Tibial artery (tissue), 4 donors: ENCODE data around the gene LRRFIP1.
"Not testable (repeated sequence)": the region's sequence is repeated elsewhere in the genome, so short reads cannot be mapped to it uniquely, and the experiment has no call there.

Source experiments
- DNase-seq, 2 donors: peaks; one replicate each; pipeline ENCODE4 v3.0.0-alpha.2; 2019
- H3K27ac ChIP-seq, 2 donors: fragments of 200-600 bp; sonication (generic) in 1 of 2; 1 replicate in 1 of 2; 2 replicates in 1 of 2; pipeline ENCODE4 v1.5.1; 2018 to 2019; ENCODE audit warnings: mild to moderate bottlenecking in 1 of 2
- H3K27me3 ChIP-seq, 2 donors: fragments of 200-600 bp; sonication (generic) in 1 of 2; one replicate each; pipeline versions ENCODE4 v1.5.1 to v1.6.0; 2016 to 2019
- H3K36me3 ChIP-seq, 3 donors: fragments of 200-600 bp; sonication (generic) in 2 of 3; one replicate each; pipeline ENCODE4 v1.5.1; 2016 to 2019; ENCODE audit warnings: mild to moderate bottlenecking in 2 of 3
- H3K4me1 ChIP-seq, 4 donors: fragments of 200-600 bp; sonication (generic) in 2 of 4; 1 replicate in 3 of 4; 2 replicates in 1 of 4; pipeline ENCODE4 v1.5.1; 2016 to 2019
- H3K4me3 ChIP-seq, 2 donors: fragments of 200-600 bp; sonication (generic) in 1 of 2; 1 replicate in 1 of 2; 2 replicates in 1 of 2; pipeline ENCODE4 v1.5.1; 2018 to 2019; ENCODE audit warnings: mild to moderate bottlenecking in 2 of 2
- H3K9me3 ChIP-seq, 3 donors: fragments of 200-600 bp; sonication (generic) in 1 of 3; one replicate each; pipeline ENCODE4 v1.5.1; 2016 to 2019
- intact Hi-C: fragments of 100-400 bp; cut with DNase I; formaldehyde crosslinking; loops from one replicate; pipeline ENCODE4 v1.15.0; 2023; ENCODE audit warnings: low total_unique reads
- TF ChIP-seq, protein P1 (sequence below), 2 experiments: fragments of 200-600 bp in 1 of 2; fragments of 450-650 bp in 1 of 2; IDR thresholded peaks; one replicate each; pipeline ENCODE4 v1.5.1; 2017 to 2019; ENCODE audit warnings: antibody characterized with exemption in 2 of 2, mild to moderate bottlenecking in 1 of 2, moderate library complexity in 1 of 2

Gene LRRFIP1

DNA sequence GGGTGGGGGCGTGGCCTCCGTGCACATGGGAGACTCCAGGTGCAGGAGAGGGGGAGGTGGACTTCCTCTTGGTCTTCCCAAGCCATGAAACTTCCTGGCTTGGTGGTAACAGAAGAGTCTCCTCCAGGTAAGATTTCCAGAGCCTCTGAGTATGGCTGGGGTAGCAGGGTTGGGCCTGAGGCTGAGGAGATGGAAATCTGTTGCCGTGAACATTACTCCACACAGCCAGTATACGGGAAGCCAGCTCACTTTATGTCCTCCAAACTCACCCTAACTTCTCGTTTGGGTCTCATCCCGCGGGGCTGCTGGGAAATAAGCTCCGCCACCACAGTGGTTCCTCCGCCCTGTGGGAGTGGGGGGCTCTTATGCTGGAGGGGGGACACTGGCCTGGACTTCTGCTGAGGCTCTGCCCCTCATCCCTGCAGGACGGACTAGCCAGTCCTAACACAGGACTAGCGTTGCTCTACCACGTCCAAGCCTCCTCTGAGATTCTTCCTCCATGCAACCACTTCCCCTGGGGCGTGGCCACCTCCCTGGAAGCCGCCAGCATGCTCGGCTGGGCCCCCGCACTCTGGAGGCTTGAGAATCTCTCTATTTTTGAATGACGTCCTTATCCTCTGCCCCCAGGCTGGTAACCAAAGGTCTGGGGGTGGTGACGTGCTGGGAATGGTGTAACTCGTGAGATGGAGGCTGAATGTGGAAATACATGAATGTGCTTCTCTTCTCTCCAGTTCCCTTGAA is 36.1 kb upstream of the LRRFIP1 start:
- Histone ChIP-seq H3K36me3 (no peaks in the 10 kb centered on the region), H3K27ac (peak overlapping the region; percentile 1 to 16), H3K27me3 (no peaks in the 10 kb centered on the region), H3K9me3 (no peaks in the 10 kb centered on the region), H3K4me1 (peaks cover 5 to 48% (median 40%) of the 10 kb centered on the region in 4 donors), H3K4me3 (no peak overlapping the region)
- intact Hi-C loops = no loop called here
- TF ChIP-seq, protein P1, sequence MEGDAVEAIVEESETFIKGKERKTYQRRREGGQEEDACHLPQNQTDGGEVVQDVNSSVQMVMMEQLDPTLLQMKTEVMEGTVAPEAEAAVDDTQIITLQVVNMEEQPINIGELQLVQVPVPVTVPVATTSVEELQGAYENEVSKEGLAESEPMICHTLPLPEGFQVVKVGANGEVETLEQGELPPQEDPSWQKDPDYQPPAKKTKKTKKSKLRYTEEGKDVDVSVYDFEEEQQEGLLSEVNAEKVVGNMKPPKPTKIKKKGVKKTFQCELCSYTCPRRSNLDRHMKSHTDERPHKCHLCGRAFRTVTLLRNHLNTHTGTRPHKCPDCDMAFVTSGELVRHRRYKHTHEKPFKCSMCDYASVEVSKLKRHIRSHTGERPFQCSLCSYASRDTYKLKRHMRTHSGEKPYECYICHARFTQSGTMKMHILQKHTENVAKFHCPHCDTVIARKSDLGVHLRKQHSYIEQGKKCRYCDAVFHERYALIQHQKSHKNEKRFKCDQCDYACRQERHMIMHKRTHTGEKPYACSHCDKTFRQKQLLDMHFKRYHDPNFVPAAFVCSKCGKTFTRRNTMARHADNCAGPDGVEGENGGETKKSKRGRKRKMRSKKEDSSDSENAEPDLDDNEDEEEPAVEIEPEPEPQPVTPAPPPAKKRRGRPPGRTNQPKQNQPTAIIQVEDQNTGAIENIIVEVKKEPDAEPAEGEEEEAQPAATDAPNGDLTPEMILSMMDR (IDR thresholded peaks at IDR 0.05) = no peak
- no peak for DNase-seq

DNA sequence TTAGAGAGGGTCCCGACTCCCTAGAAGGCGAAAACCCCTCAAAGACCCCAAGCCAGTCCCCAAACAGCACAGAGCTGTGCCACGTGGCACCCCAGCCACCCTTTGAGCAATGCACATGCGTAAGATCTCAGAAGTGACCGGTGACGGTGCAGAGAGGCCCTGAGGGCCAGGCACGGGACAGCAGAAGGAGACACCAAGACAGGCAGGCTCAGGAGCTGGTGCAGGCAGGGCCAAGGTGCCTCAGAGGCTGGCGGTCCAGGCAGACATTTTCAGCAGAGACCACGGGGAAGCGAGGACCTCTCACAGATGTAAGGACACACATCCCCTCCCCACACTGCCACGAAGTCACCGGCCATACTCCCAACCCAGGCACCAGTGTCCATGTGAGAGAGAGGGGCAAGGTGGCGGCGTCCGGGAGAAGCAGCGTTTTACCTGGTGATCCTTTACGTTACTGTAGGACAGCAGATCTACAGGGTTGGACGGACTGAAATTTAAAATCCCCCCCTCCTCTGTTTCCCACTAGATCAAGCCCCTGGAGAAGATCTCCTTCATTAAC is 34.9 kb upstream of the LRRFIP1 start:
- intact Hi-C loops = no loop called here
- DNase-seq = no peak
- Histone ChIP-seq H3K9me3 (no peaks in the 10 kb centered on the region), H3K36me3 (no peaks in the 10 kb centered on the region), H3K27me3 (no peaks in the 10 kb centered on the region), H3K4me3 (no peak overlapping the region), H3K4me1 (peaks cover 5 to 48% (median 40%) of the 10 kb centered on the region in 4 donors), H3K27ac (peak overlapping the region; percentile 80 to 97)
- TF ChIP-seq, protein P1 (IDR thresholded peaks at IDR 0.05) = no peak

DNA sequence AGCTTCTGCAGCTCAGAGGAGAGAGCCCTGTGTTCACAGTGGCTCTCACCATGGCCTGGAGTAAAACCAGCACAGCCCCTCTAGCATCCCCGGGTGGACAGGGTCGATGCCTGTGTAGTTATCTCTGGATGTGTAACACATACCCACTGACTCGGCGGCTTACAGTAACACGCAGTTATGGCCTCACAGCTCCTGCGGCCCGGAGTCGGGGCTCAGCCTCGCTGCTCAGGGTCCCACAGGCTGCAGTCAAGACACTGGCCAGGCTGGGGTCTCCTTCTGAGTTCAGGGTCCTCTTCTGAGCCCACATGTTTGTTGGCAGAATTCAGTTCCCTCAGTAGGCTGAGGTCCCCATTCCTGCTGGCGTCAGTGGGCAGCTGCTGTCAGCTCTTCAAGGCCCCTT is 34.4 kb upstream of the LRRFIP1 start:
- intact Hi-C loops = no loop called here
- Histone ChIP-seq H3K9me3 (no peaks in the 10 kb centered on the region), H3K27me3 (no peaks in the 10 kb centered on the region), H3K4me1 (peaks cover 5 to 48% (median 40%) of the 10 kb centered on the region in 4 donors), H3K36me3 (no peaks in the 10 kb centered on the region), H3K4me3 (no peak overlapping the region), H3K27ac (peak overlapping the region; percentile 80 to 97)
- TF ChIP-seq, protein P1 (IDR thresholded peaks at IDR 0.05) = no peak
- DNase-seq = peak in 1 of 2 donors; percentile 8

DNA sequence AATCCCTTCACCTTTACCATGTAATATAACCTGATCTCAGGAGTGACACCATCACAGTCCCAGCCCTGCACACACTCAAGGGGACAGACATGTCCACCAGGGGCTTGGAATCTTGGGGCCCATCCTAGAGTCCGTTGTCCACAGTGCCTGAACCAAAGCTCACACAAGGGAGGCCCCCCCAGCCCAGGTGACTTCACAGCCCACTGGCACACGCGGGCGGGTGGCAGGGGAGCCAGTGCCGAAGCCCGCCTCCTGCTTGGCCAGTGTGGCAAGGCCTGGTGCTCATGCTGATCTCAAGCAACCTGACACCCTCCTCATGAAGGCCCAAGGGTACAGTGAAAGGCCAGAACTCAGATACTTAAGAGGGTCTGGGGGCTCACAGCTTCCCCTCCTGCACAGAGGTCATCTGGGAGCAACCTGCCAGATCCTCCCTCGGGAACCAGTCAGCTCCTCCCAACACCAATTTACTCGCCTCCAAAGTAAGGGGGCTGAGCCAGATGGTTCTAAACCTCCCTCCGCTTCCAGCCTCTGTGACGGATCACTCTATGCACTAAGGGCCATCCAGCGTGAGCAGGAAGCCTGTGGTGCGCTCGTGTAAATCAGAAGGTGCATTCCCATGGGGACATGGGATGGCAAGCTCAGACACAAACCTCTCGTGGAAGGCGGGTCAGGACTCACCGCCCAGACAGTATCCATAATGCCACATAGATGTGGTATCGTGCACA is 33.6 kb upstream of the LRRFIP1 start:
- TF ChIP-seq, protein P1 (IDR thresholded peaks at IDR 0.05) = no peak
- Histone ChIP-seq H3K27ac (peak overlapping the region; percentile 80 to 97), H3K9me3 (no peaks in the 10 kb centered on the region), H3K4me1 (peaks cover 5 to 56% (median 40%) of the 10 kb centered on the region in 4 donors), H3K27me3 (no peaks in the 10 kb centered on the region), H3K36me3 (no peaks in the 10 kb centered on the region), H3K4me3 (no peak overlapping the region)
- DNase-seq = no peak
- intact Hi-C loops = no loop called here

DNA sequence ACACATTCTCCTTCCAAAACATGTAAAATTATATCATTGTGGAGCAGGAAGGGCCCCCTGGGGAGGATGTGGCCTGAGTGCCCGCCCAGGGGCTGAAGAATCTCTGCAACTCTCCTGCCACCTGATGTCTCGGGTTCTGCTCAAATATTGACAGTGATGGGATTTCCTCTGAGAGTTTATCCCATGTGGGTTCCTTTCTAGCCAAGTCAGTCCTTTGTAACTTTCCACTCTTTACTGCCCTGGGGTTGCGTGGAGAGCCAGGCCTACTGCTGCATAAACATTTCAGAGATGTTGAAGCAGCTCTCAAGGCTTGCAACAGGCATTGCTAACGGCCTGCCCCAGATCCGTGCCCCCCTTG is 32.9 kb upstream of the LRRFIP1 start:
- Histone ChIP-seq H3K4me3 (no peak overlapping the region), H3K9me3 (no peaks in the 10 kb centered on the region), H3K27ac (peak overlapping the region; percentile 80 to 97), H3K27me3 (no peaks in the 10 kb centered on the region), H3K4me1 (peaks cover 5 to 63% (median 43%) of the 10 kb centered on the region in 4 donors), H3K36me3 (no peaks in the 10 kb centered on the region)
- intact Hi-C loops = no loop called here
- DNase-seq = no peak
- TF ChIP-seq, protein P1 (IDR thresholded peaks at IDR 0.05) = no peak

DNA sequence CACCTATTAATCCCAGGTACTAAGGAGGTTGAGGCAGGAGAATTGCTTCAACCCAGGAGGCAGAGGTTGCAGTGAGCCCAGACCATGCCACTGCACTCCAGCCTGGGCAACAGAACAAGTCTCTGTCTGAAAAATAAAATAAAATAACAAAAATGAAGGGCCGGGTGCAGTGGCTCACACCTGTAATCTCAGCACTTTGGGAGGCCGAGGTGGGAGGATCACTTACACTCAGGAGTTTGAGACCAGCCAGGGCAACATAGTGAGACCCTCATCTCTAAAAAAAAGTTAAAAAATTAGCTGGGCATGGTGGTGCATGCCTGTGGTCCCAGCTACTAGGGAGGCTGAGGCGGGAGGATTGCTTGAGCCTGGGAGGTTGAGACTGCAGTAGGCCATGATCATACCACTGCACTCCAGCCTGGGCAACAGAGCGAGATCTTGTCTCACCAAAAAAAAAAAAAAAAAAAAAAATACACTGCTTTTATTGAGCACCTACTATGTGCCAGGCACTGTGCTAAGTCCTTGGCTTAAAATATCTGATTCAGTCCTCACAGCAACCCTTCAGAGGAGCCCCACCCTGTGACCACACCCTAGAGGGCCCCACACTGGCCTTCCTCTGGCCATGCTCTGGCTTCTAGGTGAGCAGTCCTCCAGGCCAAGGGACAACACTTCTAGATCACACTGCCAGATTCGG is 31.4 kb upstream of the LRRFIP1 start:
- H3K9me3 ChIP-seq, H3K27me3 ChIP-seq, intact Hi-C loops, H3K36me3 ChIP-seq, H3K4me3 ChIP-seq: not testable (repeated sequence)
- peak in 1 of 2 donors; percentile 24 for DNase-seq
- Histone ChIP-seq H3K27ac (peak overlapping the region; percentile 97 to 98), H3K4me1 (peaks cover 5 to 64% (median 42%) of the 10 kb centered on the region in 4 donors)
